ENCODE results near the gene ANKRD27.

- TF ChIP-seq, protein P1, sequence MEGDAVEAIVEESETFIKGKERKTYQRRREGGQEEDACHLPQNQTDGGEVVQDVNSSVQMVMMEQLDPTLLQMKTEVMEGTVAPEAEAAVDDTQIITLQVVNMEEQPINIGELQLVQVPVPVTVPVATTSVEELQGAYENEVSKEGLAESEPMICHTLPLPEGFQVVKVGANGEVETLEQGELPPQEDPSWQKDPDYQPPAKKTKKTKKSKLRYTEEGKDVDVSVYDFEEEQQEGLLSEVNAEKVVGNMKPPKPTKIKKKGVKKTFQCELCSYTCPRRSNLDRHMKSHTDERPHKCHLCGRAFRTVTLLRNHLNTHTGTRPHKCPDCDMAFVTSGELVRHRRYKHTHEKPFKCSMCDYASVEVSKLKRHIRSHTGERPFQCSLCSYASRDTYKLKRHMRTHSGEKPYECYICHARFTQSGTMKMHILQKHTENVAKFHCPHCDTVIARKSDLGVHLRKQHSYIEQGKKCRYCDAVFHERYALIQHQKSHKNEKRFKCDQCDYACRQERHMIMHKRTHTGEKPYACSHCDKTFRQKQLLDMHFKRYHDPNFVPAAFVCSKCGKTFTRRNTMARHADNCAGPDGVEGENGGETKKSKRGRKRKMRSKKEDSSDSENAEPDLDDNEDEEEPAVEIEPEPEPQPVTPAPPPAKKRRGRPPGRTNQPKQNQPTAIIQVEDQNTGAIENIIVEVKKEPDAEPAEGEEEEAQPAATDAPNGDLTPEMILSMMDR (IDR thresholded peaks at IDR 0.05; ENCODE audit: low read depth, low read length, poor library complexity, severe bottlenecking): no peak
- no peak for TF ChIP-seq EZH2phosphoT487 (IDR thresholded peaks at IDR 0.05; ENCODE audit: borderline replicate concordance, low read length)
Observed at GRCh38 chr19:32702010-32702409, 27.0 kb upstream of the ANKRD27 start.
